ENCODE measurements around the gene FGF19.

Gene FGF19

GRCh38 chr11:69703768-69704507 is at the start of gene FGF19:
TSS of gene FGF19 (minus strand) at chr11:69704022. CDS start at chr11:69703876, 146 bp downstream.
- Histone ChIP-seq H3K4me3 (ENCODE audit: low read depth, low read length) (no peak within 1 kb of the TSS), H3K27me3 (replicated peaks) (peaks cover 52% of the 10 kb centered on the region), H3K36me3 (replicated peaks) (no peaks in the 10 kb centered on the region), H3K27ac (no peak within 1 kb of the TSS)
- DNase-seq: no peak
- no peak for TF ChIP-seq CTCF (IDR thresholded peaks at IDR 0.05; ENCODE audit: low read depth, low read length, missing control alignments)
- in situ Hi-C loops (cut with HindIII; ENCODE audit: low pct_ligation_motif_present, low sequenced_read_pairs): no loop called here

GRCh38 chr11:69752890-69753289 is 49.1 kb upstream of the FGF19 start:
- TF ChIP-seq CTCF (IDR thresholded peaks at IDR 0.05; ENCODE audit: low read depth, low read length, missing control alignments): no peak
- DNase-seq: no peak
- Histone ChIP-seq H3K27ac (no peak overlapping the region), H3K4me3 (ENCODE audit: low read depth, low read length) (no peak overlapping the region), H3K27me3 (replicated peaks) (no peaks in the 10 kb centered on the region), H3K36me3 (replicated peaks) (no peaks in the 10 kb centered on the region)
- in situ Hi-C loops (cut with HindIII; ENCODE audit: low pct_ligation_motif_present, low sequenced_read_pairs): no loop called here

- H3K4me3 ChIP-seq (ENCODE audit: low read depth, low read length): no peak overlapping the region
- no peak for DNase-seq
- H3K36me3 ChIP-seq (replicated peaks): no peaks in the 10 kb centered on the region
- no peaks in the 10 kb centered on the region for H3K27me3 ChIP-seq (replicated peaks)
- no peak overlapping the region for H3K27ac ChIP-seq
- in situ Hi-C loops (cut with HindIII; ENCODE audit: low pct_ligation_motif_present, low sequenced_read_pairs): no loop called here
- TF ChIP-seq CTCF (IDR thresholded peaks at IDR 0.05; ENCODE audit: low read depth, low read length, missing control alignments): no peak
These were observed 47.2 kb upstream of the FGF19 start for GRCh38 chr11:69750875-69751597.

- DNase-seq: no peak
- TF ChIP-seq CTCF (IDR thresholded peaks at IDR 0.05; ENCODE audit: low read depth, low read length, missing control alignments): no peak
- H3K27me3 ChIP-seq (replicated peaks): no peaks in the 10 kb centered on the region
- in situ Hi-C loops (cut with HindIII; ENCODE audit: low pct_ligation_motif_present, low sequenced_read_pairs): no loop called here
- H3K27ac ChIP-seq: no peak overlapping the region
- no peaks in the 10 kb centered on the region for H3K36me3 ChIP-seq (replicated peaks)
- no peak overlapping the region for H3K4me3 ChIP-seq (ENCODE audit: low read depth, low read length)
These were observed 46.5 kb upstream of the FGF19 start for GRCh38 chr11:69750108-69750850.

GRCh38 chr11:69748637-69749036 is 44.8 kb upstream of the FGF19 start:
- no peak overlapping the region for H3K4me3 ChIP-seq (ENCODE audit: low read depth, low read length)
- no peak for TF ChIP-seq CTCF (IDR thresholded peaks at IDR 0.05; ENCODE audit: low read depth, low read length, missing control alignments)
- no peak overlapping the region for H3K27ac ChIP-seq
- H3K36me3 ChIP-seq (replicated peaks): no peaks in the 10 kb centered on the region
- in situ Hi-C loops (cut with HindIII; ENCODE audit: low pct_ligation_motif_present, low sequenced_read_pairs): no loop called here
- no peaks in the 10 kb centered on the region for H3K27me3 ChIP-seq (replicated peaks)
- no peak for DNase-seq

Data from brain microvascular endothelial cell (primary cell).